ENCODE results near the gene SERPINA1.

- TF ChIP-seq CTCF (IDR thresholded peaks at IDR 0.05) (no peak), ZFX (IDR thresholded peaks at IDR 0.05; ENCODE audit: borderline replicate concordance) (no peak)
Observed at GRCh38 chr14:94393474-94393873, 5.1 kb upstream of the SERPINA1 start.
